NB4 (cell line): Measurements from ENCODE around the gene SFTPB.

Experiments
- POLR2A ChIP-seq: IDR thresholded peaks from 2 replicates; pipeline ENCODE4 v1.6.1; 2011; ENCODE audit warnings: mild to moderate bottlenecking; ENCODE audit not compliant: insufficient read length; ENCODE audit errors: extremely low read depth
- TF ChIP-seq, protein P1 (sequence below): IDR thresholded peaks from one replicate; pipeline ENCODE4 v1.5.1; 2012; ENCODE audit warnings: low read depth, low read length

DNA sequence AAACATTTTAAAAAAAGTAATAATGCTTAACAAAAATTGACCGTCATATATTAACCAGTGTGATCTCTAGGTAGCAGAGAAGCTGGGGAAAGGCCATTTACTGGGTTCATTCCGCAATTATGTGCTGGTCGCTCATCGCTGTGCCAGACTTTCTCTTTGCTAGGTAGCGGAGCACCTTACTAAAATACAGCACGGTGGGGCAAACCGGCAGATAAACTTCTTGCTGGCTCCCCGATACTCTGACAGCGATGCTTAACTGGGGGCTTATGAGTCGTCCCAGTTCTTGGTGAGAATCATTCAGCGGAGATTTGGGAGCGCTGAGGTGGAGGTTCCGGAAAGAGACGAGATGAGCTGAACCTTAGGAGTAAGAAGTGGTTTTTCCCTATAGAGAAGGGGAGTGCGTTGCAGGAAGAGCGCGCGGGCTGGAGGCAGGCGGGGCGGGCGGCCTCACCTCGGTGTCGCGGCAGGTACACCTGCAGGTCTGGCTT, 56.7 kb downstream of the SFTPB start:
- TF ChIP-seq, protein P1, sequence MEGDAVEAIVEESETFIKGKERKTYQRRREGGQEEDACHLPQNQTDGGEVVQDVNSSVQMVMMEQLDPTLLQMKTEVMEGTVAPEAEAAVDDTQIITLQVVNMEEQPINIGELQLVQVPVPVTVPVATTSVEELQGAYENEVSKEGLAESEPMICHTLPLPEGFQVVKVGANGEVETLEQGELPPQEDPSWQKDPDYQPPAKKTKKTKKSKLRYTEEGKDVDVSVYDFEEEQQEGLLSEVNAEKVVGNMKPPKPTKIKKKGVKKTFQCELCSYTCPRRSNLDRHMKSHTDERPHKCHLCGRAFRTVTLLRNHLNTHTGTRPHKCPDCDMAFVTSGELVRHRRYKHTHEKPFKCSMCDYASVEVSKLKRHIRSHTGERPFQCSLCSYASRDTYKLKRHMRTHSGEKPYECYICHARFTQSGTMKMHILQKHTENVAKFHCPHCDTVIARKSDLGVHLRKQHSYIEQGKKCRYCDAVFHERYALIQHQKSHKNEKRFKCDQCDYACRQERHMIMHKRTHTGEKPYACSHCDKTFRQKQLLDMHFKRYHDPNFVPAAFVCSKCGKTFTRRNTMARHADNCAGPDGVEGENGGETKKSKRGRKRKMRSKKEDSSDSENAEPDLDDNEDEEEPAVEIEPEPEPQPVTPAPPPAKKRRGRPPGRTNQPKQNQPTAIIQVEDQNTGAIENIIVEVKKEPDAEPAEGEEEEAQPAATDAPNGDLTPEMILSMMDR, result no peak
- no peak for TF ChIP-seq POLR2A
